NCI-H774 (cell line): ENCODE results near the gene SIPA1L2.

Experiments used
- DNase-seq: peaks from one replicate; lab custom pipeline; 2025; lab: John Stamatoyannopoulos, UW

The SIPA1L2 gene

DNA sequence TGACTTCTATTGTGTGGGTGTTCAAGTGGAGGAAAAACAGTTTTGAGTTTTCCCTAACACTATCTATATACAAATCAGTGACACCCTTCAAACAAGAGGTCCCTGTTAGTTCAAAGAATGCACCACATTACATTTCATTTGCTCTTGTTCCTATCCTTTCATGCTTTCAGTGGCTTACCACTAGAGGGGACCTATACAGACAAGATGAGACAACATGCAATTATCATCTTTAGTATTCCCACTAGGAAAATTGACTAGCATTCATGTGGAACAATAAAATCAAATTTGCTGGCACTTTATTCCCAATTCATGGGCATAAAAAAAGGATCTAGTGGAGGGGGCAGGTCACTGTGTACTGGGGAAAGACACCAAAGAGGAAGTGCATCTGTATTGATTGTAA, 13.3 kb upstream of the SIPA1L2 start:
- DNase-seq, result no peak

DNA sequence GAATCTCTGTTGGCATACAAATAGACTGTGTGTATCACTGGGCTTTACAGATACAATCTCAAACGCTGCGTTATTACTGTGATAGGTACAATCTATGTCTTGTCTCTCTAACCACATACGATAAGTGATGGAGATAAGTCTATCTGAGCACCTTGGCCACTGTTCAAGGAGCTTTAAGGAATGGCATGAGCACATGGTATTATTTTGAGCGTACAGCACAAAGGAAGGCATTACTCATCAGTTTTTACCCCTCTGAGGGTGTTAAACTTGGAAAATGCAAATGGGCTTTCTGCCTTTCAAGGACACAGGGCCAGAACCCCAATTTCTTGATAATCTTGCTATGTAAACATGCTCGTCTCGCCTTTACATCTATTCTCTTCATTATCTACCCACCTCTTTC, 11.6 kb upstream of the SIPA1L2 start:
- DNase-seq, result no peak

DNA sequence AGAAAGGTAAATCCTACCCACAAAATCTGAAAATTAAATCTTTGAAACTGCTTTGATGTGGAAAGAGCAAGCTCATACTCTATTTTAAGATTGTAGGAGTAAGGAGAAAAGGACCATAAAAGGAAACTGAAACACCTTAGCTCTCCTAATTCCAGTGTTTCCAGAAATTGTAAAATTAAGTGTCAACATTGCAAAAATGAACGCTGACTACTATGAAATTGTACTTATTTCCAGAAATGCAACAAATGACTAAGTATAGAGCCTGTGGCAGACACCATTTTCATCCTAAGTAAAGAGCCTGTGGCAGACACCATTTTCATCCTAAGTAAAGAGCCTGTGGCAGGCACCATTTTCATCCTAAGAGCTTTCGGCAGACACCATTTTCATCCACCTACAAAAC, 6.9 kb upstream of the SIPA1L2 start:
- no peak for DNase-seq

DNA sequence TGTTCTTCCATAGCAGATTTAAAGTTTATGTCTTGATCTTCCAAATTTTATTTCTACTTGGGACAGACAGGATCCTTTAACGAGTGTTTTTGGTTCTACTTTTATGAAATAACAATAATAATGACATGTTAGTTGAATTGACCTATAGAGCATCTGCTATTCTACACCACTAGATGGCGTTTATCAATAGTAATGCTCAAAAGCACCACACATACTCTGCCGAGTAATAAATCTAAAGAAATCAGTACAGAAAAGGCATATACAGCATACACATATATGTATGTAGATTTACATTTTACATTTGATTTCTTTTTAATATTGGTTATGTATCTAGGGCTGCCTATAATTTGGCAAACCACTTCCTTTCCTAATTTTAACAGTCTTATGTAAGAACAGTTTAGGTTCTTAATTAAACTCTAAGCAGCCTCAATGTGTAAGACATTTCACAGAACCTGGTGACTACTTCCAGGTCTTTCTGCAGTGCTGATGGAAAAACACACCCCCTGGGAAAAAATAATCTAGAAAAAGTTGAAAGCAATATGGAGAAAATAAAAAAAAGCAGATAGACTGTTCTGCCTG, 5.9 kb upstream of the SIPA1L2 start:
- DNase-seq, result peak; percentile 49

DNA sequence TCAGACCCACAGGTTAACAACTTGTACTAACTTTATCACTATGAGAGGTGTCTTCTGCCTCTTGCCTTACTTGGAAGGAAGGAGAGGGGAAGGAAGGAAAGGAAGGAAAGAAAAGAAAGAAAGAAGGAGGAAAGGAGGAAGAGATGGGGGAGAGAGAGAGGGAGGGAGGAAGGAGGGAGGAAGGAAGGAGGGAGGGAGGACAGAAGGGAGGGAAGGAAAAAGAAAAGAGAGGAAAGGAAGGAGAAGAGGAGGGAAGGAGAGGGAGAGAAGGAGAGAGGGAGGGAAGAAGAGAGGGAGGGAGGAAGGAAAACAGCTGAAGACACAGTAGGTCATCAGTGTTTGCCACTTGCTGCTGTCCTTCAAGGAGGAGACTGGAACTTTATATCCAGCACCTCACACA, 5.3 kb upstream of the SIPA1L2 start:
- no peak for DNase-seq

DNA sequence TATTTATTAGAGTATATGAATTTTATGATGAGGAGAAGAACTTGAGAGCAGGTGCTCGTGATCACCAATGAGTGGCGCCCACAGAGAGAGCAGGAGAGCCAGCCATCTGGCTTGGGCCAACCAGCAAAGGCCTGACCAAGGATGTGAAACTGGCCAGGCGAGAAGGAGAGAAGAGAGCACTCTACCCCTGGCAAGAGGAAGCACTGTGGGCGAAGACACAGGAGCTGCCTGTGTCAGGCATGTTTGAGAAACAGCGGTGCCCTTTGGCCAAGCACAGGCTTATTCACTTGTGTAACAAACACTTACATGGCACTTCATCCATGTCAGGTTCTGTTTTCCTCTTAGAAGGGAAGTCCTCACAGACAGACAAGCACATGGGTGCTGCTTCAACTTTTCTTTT, 4.2 kb upstream of the SIPA1L2 start:
- no peak for DNase-seq

DNA sequence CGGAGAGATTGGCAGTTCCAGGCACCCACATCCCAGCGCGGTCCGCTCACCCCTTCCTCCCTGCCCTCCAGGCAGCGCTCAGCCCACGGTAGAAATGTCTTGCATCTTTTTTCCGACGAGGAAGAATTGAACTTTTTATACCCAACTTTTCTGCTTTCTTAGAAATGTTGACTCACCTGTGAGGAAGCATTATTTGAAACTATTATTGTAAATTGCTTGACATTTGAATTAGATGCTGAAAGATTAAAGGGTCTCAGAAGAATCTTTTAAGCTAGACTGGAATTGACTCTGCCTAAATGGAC, 912 bp upstream of the SIPA1L2 start:
- DNase-seq, result no peak

DNA sequence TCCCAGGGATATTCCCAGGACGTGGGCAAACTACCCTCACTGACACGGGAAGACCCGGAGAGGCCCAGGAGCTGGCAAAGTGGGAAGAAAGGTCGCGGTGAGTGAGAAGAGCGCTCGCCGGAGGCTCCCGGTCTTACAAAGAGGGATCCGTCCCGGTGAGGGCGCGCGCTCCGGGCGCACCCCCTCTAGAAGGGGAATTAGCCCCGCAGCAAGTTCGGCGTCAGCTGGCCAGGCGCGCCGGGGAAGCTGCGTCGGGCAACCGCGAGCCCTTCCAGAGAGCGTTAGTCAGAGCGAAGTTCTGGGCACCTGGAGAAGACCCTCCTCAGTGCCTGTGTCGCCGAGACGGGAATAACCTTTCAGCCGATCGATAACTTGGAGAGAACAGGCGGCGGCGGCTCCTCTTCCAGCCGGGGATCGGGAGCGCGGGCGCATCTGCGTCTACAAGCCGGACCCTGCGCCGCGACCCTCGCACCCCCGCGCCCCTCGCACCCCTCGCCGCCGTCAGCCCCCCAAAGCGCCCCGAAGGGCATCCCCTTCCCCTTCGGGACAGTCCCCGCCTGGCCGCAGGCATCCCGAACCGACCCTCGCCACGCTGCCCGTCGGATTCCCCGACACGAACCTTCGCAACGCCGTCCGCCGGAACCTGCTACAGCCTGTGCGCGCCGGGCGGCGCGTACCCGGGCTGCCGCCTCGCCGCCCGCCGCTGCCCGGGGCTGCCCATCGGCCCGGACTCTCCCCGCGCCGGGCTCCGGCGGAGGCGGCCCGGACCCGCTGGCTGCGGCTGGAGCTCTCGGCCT, 485 bp downstream of the SIPA1L2 start:
- DNase-seq, result peak; percentile 13

DNA sequence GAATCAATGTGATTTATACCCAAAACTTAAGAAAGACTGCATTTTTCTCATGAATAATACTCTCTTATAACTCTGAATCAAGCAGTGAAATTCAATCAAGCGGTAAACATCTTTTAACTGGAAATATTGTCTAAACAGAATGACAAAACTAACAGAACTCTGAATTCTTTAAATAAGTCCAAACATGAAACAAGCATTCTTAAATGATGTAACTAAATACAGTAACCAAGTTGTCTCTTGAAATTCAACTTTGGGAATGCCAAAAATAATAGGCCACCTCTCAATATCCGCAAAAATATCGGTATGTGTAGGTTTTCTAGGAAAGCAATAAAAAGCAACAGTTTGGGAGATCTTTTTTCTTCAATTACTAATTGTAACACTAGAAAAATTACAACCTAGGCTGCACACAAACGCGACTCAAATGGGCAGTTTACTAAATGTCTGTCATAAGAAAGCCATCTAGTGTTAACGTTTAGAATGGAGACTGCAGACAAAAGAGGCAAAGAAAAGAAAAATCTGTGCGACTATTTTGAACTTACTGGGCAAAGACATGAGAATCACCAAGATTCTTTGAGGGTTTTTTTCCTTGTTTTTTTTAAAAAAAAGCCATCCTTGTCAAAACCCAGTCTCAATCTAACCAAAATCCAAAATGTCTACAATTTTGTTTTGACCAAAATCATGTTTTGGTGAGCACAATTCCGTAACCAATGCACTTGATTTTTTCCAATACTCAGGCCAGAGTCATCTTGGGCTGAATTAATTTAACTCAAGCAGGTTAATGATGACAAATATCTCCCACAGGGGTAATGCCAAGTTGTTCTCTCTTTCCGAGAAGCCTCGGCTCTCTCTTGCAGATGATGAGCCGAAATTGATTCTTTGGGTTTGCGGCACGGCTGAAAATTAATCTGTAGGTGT, 1.3 kb downstream of the SIPA1L2 start:
- DNase-seq, result no peak

DNA sequence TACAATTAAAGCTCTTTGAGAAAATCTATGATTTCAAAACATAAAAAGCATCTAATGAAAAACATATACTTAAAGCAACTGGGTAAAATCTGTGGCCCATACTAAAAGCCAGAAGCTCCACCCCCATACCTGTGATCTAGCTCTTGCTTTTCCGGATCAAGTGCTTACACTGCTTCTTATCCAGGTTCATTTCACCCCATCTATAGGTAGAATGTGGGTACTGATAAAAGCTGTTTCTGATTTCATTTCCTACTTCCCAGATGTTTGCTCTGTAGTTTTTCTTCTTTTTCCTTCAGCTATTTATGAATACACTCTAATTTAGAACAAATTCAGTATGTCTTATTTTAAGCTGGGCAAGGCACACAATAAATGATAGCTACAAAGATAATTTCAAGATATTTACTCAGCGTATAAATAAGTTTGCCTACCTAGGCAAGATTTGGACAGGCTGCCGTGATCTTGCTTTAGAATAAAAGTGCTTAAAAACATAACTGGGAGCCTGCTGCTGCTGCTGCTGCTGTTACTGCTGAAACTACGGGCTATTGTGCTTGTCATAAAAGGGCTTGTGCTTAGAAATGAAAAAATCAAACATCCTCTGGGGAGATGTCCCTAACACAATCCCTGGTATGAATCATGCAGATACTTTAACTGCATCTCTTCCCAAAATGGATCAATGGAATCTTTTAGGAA, 2.1 kb downstream of the SIPA1L2 start:
- peak; percentile 73 for DNase-seq

DNA sequence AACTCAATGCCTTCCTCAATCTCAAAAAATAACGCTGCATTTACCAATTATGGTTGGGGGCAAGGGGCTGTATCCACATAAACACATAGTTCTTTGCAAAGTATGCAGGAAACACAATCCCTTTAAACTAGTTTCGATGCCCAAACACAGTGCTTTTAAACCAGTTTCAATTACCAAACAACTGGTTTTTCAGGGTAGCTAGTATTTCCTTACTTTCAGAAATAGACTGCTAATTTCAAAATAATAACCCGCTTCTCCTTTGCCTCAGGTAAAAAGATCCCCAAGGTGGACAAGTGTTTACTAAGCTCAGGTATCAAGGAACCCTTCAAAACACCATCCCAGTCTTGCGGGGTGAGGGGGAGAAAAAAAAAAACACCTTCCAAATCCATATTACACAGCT, 2.8 kb downstream of the SIPA1L2 start:
- DNase-seq, result no peak

DNA sequence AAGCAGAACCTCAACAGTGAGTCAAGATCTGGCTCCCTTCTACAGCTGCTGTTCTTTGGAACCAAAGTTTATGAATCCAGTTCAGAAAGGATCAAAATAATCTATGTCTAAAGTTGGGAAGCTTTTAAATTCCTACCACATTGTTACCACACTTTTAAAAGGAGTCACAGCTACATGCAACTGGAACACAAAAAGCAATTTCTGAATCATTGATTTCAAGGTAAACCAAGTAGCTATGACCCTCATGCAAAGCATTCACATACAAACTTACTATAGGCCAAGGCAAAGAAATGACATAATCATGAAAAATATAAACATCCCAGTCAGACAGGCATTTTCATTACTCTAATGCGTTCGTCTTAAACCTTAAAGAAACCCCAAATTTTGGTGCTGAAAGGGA, 3.5 kb downstream of the SIPA1L2 start:
- DNase-seq, result no peak

DNA sequence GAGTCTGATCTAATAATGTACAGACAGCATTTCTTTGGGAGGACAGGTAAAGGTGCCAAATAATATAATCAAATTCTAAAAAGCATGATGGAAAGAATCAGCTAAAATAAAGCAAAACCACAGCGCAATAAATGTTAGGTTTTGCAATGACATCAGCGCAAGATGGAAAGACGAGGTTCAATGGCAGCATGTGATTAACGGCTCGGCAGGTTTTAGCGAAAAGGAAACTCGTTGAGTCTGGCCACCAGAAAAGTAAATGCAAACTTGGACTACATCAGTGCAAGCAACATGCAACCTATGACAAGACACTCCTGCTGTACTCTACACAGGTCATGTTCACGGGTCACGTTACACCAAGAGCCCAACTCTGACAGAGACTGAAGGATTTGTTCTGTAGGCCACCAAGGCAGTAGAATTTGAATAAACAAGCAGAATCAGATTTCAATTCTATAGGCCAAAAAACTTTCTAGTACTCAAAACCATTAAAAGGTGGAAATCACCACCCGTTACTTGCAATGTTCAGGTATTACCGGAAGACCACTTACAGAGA, 4.5 kb downstream of the SIPA1L2 start:
- DNase-seq, result no peak

DNA sequence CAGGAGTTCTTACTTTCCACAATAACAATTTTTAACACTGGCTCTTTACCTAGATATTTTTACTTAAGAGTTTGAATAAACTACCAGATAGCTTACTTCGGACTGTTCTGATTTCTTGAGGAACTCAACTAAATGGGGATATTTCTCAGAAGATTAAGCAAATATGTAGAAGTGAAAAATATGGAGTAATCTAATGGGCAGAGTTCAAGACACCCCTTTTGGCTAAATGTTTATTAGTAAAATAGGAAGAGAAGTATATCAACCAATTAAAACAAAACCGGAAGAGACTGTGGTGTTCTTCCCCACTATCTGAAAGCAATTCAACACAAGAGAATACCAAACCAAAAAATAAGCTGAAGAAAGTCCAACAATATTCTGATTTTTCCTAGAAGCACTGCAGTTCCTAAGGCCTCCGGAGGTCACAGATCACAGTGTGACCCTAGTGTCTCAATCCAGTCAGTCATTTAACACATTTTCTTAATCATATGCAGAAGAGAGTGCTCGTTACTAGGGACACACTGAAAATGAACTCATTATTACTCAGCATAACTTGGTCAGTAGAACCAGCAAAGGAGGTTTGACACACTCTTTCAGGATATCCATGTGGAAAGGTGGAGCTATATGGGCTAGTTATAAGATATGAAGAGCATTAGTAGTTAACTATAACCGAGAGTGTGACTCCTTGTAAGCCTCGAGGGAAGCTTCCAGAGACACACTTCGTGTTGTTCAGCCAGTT, 5.2 kb downstream of the SIPA1L2 start:
- no peak for DNase-seq

DNA sequence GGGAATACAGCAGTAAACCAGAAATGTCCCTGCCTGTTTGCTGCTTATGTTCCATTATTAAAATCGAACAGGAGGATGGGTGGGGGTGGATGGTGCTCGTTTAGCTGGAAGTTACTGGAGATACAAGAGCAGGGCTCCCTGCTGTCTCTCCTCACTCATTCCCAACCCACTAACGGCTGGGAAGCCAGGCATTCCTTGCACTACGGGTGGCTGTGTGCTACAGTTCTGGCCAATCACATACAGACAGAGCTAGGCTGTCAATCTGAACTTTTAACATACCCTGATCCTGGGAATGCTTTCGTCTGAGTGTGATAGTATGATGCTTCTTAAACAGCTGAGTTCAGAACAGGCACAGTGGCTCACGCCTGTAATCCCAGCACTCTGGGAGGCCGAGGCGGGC, 7.0 kb downstream of the SIPA1L2 start:
- peak; percentile 44 for DNase-seq

DNA sequence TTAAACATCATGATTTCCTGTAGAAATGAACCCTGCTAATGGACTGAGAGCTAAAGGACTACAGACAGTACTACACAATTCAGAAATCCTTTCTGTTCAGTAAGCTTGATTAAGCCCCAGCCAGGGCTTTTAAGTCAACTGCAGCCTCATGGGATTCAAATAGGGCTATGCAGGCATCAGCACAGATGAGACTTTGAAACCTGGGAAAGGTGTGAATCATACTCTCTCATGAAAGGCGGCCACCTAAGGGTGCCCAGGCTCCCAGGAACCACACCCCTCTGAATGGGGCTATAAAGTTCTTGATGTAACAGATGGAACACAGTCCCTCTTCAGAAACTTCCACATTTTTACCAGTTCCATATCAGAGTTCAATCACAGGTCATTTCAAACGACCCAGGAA, 7.6 kb downstream of the SIPA1L2 start:
- no peak for DNase-seq

DNA sequence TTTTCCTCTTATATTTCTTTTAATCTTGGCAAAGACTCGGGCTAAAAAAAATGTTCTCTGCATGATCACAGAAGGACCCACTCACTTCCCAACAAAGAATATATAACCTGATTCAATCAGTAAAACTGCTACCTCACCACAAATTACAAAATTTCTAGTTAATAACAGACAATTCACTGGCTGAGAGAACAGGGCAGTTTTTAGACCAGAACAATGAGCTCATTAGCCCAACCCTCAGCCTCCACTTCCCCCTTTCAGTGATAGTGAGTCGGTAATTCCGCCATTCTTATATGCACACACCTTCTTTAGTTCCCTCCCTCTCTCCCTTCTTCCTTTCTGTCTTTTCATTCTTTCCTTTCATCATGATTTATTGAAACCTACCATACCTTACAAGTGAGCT, 8.9 kb downstream of the SIPA1L2 start:
- DNase-seq, result no peak

DNA sequence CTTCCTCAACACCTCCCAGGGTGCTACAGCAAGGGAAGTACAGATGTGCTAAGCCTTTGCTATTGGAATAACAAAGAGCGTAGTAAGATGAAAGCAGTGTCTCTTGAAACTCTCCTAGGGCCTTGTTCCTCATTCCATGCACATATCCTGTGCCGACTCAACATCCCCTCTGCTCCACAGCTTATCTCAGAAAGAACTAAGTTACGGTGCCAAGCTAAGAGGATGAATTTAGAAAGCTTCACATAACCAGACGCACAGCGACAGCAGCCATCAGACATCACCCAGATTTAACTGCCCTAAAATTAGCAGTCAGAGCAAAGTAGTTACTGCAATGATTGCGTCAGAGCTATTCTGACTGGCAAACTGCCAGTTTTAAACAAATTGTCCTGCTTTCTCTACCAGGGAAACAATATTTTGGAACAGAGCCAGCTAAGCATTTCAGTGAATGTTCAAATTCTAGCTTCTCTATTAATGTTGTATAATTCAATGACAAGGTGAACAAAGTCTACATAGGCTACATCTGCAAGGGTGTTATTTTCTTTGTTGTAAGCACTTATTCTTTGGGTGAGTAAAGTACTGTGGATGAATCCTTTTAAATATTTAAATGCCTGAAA, 9.5 kb downstream of the SIPA1L2 start:
- peak; percentile 90 for DNase-seq

DNA sequence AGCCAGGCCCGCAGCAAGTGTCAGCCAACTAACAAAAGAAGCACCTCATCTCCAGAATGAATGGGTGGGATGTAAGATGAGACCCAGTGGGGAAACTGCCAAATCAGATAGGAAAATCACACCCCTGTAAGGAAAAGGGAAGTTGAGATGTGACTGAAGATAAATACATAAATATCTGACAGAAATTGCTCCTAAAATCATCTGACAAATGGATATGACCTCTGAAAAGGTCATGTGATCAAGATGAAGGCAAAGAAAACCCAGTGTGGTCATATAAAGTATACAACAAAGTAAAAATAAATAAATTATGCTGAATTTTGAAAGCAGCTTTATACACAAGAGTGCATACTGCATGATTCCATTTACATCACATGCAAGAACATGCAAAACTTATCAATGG, 12.7 kb downstream of the SIPA1L2 start:
- no peak for DNase-seq

DNA sequence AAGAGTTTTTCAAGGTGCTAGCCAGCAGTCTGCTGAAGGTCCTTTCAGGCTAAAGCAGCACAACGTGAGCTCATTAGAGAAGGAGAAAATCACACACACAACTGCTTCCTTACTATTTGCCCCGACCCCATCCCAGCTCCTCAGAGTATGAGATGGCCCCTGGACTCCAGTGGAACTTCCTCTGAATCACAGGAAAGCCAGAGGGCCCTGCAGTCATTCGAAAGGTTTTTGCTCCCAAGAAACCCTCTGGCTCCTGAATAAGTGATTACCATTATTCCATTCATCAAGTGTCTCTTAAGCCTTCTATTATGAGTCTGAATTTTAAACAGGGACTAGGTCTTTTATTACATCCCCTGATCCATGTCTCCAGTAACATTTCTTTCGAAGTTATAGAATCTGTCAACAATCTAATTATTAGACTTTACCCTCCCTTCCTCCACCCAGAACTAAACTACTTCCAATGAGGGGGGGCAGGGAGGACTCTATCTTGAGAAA, 14.6 kb downstream of the SIPA1L2 start:
- no peak for DNase-seq

DNA sequence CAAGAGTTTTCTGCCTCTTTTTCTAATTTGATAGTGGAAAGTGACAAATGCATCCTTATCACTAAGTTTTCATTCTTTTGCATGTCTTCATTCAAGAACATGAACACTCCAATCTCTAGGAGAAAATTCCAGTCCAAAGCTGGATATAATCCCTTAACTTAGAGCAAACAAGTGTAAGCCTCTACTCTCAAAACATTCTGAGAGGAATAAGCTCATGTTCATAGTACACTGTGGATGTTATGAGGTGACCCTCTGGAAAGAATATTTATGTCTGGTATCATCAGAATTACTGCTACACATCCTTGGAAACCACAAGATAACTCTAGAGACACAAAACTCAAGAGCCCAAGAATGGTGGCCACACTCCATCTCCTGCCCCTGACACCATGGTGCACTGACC, 15.1 kb downstream of the SIPA1L2 start:
- no peak for DNase-seq
